GM06990 (cell line): ENCODE data around the gene PNLIPRP2.

Source experiments
- DNase-seq: peaks from one replicate; pipeline ENCODE4 v3.0.0-alpha.2; 2011; ENCODE audit not compliant: insufficient read length; ENCODE audit errors: extremely low read depth
- H3K27me3 ChIP-seq: replicated peaks from 2 replicates; pipeline ENCODE4 v1.6.0; 2011; ENCODE audit warnings: low read length; ENCODE audit not compliant: control insufficient read depth, insufficient read depth
- H3K36me3 ChIP-seq: 2 replicates; pipeline ENCODE4 v1.5.1; 2011; ENCODE audit warnings: low read length; ENCODE audit not compliant: control insufficient read depth, insufficient read depth
- H3K4me3 ChIP-seq: replicated peaks from 2 replicates; pipeline ENCODE4 v1.5.1; 2011; ENCODE audit warnings: low read depth, mild to moderate bottlenecking, control low read depth, low read length
- CTCF ChIP-seq: IDR thresholded peaks from 2 replicates; pipeline ENCODE4 v1.5.1; 2011; ENCODE audit warnings: low read length, control low read depth, mild to moderate bottlenecking, inconsistent platforms; ENCODE audit not compliant: insufficient read depth, poor library complexity, severe bottlenecking

Gene PNLIPRP2

GRCh38 chr10:116614796-116615195 is 6.0 kb upstream of the PNLIPRP2 start:
- H3K27me3 ChIP-seq, result no peaks in the 10 kb centered on the region
- no peak overlapping the region for H3K4me3 ChIP-seq
- no peak for DNase-seq
- no peaks in the 10 kb centered on the region for H3K36me3 ChIP-seq
- no peak for TF ChIP-seq CTCF

GRCh38 chr10:116615199-116615776 is 5.5 kb upstream of the PNLIPRP2 start:
- no peak overlapping the region for H3K4me3 ChIP-seq
- no peak for TF ChIP-seq CTCF
- H3K36me3 ChIP-seq, result no peaks in the 10 kb centered on the region
- no peak for DNase-seq
- H3K27me3 ChIP-seq, result no peaks in the 10 kb centered on the region

GRCh38 chr10:116621476-116621875 is 723 bp downstream of the PNLIPRP2 start:
- no peak for DNase-seq
- Histone ChIP-seq H3K36me3 (no peaks in the 10 kb centered on the region), H3K4me3 (no peak overlapping the region), H3K27me3 (no peaks in the 10 kb centered on the region; the same call in none of the 2 replicates)
- no peak for TF ChIP-seq CTCF

GRCh38 chr10:116621934-116622655 is 1.3 kb downstream of the PNLIPRP2 start:
- TF ChIP-seq CTCF, result no peak
- H3K4me3 ChIP-seq, result no peak overlapping the region
- no peaks in the 10 kb centered on the region for H3K36me3 ChIP-seq
- no peak for DNase-seq
- no peaks in the 10 kb centered on the region; the same call in none of the 2 replicates for H3K27me3 ChIP-seq

GRCh38 chr10:116625845-116626244 is 5.1 kb downstream of the PNLIPRP2 start:
- Histone ChIP-seq H3K4me3 (no peak overlapping the region), H3K36me3 (no peaks in the 10 kb centered on the region), H3K27me3 (no peaks in the 10 kb centered on the region; the same call in none of the 2 replicates)
- TF ChIP-seq CTCF, result no peak
- no peak for DNase-seq

- no peak for TF ChIP-seq CTCF
- Histone ChIP-seq H3K27me3 (no peaks in the 10 kb centered on the region; the same call in none of the 2 replicates), H3K4me3 (no peak overlapping the region), H3K36me3 (no peaks in the 10 kb centered on the region)
- DNase-seq, result no peak
Measured at GRCh38 chr10:116626815-116627214, 6.1 kb downstream of the PNLIPRP2 start.
